ENCODE measurements around the gene YWHAE.
"Not testable (repeated sequence)": the region's sequence is repeated elsewhere in the genome, so short reads cannot be mapped to it uniquely, and the experiment has no call there.

YWHAE gene

DNA sequence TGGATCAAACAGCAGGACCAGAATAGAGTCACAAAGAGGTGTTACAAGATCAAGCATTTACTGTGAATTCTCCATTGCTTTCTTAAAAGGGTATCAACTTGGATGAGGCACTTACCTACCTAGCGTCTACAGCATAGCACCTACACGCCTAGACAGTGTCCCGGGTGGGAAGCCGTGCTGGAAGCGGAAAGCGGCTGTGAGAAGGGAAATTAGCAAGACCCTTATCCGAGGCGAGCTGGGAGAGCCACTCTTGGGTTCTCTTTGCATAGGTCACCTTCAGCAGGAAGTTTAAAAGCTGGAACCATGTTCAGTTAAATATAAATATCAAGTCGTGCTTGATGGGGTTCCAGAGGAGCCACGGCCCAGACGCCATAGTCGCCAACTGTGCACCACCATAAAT is 74.3 kb downstream of the YWHAE start:
- no peak for DNase-seq (ENCODE audit: low read depth, low spot score)

- DNase-seq (ENCODE audit: low read depth, low spot score) = no peak
These were observed 75.7 kb downstream of the YWHAE start for GRCh38 chr17:1324201-1324771.

DNA sequence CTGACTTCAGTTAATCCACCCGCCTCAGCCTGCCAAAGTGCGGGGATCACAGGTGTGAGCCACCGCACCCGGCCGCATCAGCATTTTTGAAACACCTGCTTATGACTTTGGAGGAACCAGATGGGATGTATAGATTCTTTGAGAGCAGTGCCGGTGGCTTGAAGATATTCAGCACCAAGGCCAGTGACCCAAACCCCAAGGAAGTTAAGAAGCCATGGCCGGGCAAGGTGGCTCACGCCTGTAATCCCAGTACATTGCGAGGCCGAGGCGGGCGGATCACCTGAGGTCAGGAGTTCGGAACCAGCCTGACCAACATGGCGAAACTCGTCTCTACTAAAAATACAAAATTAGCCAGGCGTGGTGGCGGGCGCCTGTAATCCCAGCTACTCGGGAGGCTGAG is 76.7 kb downstream of the YWHAE start:
- no peak for DNase-seq (ENCODE audit: low read depth, low spot score)

DNA sequence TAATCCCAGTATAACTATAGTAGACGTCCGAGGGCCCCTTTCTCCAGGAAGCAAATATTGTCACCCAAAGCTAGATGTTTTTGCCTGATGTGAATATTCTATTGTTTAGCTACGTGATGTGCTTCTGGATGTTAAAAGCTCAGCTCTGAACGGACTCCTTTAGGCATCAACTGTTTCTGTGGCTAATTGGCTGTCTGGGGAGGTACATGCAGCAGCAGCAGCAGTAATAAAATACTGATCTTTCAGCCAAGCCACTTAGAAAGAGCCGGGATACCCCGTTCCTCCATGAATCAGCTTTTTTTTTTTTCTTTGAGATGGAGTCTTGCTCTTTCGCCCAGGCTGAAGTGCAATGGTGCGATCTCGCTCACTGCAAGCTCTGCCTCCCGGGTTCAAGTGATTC is 77.5 kb downstream of the YWHAE start:
- DNase-seq (ENCODE audit: low read depth, low spot score) = no peak

- DNase-seq (ENCODE audit: low read depth, low spot score) = no peak
These were observed 78.0 kb downstream of the YWHAE start for GRCh38 chr17:1322014-1322428.

- no peak for DNase-seq (ENCODE audit: low read depth, low spot score)
These were observed 84.1 kb downstream of the YWHAE start for GRCh38 chr17:1315891-1316403.

DNA sequence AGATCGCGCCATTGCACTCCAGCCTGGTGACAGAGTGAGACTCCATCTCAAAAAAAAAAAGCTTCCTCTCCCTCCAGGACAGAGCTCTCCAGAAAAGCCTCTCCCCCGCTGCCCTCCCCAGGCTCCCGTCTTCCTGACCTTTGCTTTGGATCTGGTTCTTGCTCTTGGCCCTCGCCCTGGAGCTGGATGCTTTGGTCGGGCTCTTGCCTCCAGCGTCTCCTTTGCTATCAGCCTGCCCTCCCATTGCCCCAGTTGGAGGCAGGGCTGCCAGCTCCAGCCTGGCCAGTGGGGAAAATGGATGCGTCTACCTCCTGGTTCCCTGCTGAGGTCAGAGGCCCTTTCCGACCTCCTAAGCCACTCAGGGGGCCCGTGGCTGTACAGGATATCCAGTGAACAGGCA is 84.6 kb downstream of the YWHAE start:
- no peak for DNase-seq (ENCODE audit: low read depth, low spot score)

- no peak for DNase-seq (ENCODE audit: low read depth, low spot score)
These were observed 86.6 kb downstream of the YWHAE start for GRCh38 chr17:1313270-1314005.

- DNase-seq (ENCODE audit: low read depth, low spot score) = no peak
These were observed 87.7 kb downstream of the YWHAE start for GRCh38 chr17:1312261-1312870.

DNA sequence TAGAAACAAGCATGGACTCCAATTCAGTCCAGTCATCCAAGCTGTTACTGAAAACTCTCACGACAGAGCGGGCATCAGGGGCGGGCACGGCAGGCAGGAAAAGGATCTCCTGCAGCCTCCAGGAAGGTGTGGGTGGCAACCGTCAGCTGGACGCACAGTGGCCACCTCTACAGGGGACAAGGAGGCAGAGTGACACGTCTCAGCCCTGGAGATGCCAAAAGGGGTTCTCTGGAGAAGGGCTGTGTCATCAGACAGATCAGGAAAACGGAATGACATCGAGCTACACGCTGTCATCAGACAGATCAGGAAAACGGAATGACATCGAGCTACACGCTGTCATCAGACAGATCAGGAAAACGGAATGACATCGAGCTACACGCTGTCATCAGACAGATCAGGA is 92.2 kb downstream of the YWHAE start:
- DNase-seq (ENCODE audit: low read depth, low spot score) = not testable (repeated sequence)

DNA sequence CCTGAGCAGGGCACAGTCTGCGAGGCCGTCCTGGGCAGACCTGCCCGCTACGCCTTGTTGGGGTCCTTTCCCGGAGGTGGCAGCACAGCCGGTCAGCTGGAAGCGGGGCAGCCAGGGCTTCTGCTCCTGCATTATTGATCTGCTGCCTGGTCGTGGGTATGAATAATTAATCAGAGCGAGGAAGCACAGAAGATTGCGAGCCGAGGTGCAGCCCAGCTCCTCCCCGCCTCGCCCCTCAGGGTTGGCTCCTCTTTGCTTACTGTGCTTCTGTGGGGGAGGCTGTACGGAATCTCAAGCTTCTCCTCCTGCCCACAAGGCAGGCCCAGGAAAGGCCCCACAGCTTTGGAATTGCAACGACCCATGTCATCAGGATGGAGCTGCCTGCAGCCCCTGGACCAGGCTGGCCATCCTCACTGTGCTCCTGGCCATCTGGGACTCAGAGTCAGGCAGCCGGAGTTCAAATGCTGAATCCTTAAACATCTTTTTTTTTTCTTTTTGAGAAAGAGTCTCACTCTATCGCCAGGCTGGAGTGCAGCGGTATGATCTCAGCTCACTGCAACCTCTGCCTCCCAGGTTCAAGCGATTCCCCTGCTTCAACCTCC is 95.0 kb downstream of the YWHAE start:
- no peak for DNase-seq (ENCODE audit: low read depth, low spot score)

DNA sequence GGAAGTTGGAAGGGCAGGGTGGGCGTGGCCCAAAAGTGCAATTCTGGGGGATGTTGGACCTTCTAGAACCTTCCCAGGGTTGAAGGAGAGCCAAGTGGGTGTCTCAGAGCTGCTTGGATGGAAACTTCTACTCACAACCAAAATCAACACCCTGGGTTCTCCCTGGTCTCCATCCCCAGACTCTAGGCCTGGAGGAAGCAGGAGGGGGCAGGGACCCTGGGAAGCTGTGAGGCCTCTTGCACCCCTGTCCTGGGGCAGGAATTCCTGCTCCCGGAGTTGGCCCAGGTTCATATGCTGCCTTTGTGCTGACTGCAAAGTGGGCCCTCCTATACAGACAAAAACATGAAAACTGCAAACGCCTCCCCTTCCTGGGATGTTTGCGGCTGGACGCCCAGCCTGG is 95.5 kb downstream of the YWHAE start:
- no peak for DNase-seq (ENCODE audit: low read depth, low spot score)

DNA sequence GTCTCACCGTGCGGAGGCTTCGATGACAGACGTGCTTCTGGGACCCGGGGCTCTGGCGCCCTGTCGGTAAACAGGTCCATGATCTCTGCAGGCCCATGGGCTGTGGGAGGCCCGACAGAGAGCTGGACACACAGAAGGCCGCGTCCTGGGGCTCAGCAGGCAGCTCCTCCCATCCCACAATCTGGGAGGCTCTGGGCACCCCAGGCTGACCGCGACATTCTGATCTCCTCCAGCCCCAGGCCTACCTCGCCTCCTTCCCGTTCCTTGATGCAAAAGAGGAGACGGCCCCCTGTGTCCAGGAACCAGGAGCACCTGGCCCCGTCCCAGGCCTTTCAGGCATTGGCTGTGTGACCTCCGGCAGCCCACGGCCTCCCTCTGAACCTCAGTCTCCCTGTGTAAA is 97.3 kb downstream of the YWHAE start:
- no peak for DNase-seq (ENCODE audit: low read depth, low spot score)

DNA sequence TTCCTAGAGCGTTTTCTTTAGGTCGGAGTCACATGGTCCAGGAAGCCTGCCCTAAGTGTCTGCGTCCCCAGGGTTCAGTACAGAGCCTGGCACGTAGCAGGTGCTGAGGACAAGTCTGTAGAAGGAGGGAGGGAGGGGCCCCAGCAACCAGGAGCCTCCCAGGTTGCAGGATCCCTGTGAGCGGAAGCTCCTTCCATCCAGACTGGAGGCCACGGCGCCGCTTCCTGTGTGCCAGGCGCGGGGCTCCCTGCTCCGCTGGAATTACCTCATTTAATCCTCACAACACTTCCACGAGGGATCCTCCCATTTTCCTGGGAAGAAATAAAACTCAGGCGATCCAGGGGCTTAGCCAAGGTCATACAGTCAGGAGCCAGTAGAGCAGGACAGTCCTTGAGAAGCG is 98.5 kb downstream of the YWHAE start:
- DNase-seq (ENCODE audit: low read depth, low spot score) = no peak

DNA sequence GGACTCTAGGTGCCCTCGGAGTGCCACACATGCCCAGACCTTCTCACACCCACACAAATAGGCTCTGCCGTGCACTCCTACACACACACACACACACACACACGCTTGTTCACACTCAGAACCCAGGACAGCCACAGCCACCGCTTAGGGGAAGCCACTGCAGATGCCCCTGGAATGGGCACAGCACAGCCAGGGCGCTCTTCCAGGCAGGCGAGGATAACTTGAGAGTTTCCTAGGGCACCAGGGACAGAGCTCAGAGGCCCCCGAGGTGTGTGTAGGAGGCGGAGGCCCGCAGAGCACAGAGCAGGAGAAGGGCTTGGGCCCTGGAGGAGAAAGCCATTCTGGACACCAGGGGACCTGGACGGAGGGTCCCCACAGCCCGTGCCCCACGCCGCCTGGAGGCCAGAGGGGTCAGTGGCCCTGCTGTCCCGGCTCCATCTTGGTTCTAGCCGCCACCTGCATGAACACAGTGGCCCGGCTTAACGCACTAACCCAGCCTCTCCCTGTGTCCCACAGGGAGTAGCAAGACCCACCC is 99.6 kb downstream of the YWHAE start:
- no peak for DNase-seq (ENCODE audit: low read depth, low spot score)

DNA sequence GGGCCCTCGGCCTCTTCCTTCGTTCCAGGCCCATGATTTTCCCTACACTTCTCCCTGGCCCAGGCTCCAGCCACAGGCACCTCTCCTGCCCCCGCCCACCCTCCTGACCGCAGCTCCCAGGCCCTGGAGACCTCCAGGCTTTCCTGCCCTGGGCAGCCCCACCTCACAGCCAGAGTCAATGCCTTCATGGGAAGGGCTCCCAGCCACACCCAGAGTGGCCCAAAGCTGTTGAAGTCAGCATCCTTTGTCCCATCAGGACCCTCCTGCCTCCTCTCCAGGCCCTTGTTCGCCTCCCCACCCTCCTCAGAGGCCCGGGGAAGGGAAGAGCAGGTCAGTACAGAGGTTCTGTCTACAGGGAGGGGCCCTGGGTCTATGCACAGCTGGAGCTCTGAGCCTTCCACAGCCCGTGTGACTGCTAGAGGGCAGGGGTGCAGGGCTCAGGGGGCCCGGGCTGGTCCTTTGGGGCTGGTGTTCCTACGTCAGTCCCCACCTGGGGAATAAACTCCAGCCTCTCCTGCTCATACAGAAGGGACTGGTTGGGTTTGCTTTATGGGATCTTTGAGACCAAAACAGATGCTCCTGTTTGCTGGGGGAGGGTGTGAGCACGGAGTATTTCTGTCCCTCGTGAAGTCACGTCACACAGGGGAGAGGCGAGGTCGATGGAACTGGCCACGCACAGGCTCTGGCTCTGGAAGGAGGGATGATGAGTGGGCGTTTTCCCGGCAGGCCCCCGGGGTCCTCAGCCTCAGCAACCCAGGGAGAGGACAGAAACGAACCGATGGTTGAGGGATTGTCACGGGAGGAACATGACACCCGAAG is 100.3 kb downstream of the YWHAE start:
- DNase-seq (ENCODE audit: low read depth, low spot score) = no peak

DNA sequence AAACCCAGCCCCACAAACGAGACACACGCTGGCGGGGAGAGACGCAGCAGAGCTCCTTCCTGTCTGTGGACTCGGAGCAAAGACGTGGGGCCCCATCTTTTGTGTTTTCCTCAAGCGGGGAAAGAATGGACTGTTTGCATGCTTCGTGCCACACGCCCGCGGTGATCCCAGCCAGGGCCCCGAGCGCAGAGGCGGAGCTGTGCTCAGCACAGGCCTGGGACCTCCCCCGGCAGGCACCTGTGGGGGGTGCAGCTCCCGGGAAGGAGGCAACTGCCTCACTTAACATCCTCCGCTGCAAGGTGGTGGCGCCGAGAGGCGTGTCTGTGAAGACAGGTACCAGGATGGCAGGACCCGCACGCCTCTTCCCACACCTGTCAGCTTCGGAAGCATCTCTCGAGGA is 101.4 kb downstream of the YWHAE start:
- no peak for DNase-seq (ENCODE audit: low read depth, low spot score)
